Measurements from ENCODE around the gene ASTN2.

DNA sequence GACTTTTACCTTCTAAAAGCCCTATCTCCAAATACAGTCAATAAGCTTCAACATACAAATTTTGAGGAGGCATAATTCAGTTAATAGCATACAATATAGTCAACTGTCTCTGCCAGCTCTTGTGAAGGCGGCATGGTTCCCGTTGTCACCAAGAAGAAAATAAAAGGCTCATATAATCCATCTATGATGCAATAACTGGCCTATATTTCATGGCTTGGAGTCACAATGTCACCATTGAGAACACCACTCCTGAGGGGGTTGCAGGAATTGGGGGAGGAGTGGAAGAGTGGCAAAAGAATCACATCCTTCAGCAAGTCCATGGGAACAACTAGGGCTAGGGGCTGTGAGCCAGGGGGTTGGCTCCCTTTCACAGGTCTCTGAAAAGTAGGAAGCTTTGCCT, 16.0 kb upstream of the ASTN2 start:
- TF ChIP-seq EZH2 (IDR thresholded peaks at IDR 0.05; ENCODE audit: borderline replicate concordance, low read depth, low read length, severe bottlenecking) (no peak), JUN (IDR thresholded peaks at IDR 0.05; ENCODE audit: borderline replicate concordance, insufficient read depth, insufficient read length, low read depth) (no peak), POLR2A (IDR thresholded peaks at IDR 0.05; ENCODE audit: low read depth, low read length) (no peak), MYC (IDR thresholded peaks at IDR 0.05; ENCODE audit: low read depth, low read length) (no peak)
- TF ChIP-seq, protein P1, sequence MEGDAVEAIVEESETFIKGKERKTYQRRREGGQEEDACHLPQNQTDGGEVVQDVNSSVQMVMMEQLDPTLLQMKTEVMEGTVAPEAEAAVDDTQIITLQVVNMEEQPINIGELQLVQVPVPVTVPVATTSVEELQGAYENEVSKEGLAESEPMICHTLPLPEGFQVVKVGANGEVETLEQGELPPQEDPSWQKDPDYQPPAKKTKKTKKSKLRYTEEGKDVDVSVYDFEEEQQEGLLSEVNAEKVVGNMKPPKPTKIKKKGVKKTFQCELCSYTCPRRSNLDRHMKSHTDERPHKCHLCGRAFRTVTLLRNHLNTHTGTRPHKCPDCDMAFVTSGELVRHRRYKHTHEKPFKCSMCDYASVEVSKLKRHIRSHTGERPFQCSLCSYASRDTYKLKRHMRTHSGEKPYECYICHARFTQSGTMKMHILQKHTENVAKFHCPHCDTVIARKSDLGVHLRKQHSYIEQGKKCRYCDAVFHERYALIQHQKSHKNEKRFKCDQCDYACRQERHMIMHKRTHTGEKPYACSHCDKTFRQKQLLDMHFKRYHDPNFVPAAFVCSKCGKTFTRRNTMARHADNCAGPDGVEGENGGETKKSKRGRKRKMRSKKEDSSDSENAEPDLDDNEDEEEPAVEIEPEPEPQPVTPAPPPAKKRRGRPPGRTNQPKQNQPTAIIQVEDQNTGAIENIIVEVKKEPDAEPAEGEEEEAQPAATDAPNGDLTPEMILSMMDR (IDR thresholded peaks at IDR 0.05; ENCODE audit: extremely low read depth in 1 of 2, insufficient read depth in 1 of 2, low read depth in 1 of 2, low read length in 2 of 2): no peak

Measured in endothelial cell of umbilical vein (primary cell).